ENCODE results near the gene HES4. TPM values are rescaled to one million over a fixed set of nuclear protein-coding genes. Genes with fewer than 3 reads are reported as not detected.

Gene HES4
- total and polyA plus RNA-seq, 4 donors, result 13.5 to 47.9 (median 27.1) TPM

DNA sequence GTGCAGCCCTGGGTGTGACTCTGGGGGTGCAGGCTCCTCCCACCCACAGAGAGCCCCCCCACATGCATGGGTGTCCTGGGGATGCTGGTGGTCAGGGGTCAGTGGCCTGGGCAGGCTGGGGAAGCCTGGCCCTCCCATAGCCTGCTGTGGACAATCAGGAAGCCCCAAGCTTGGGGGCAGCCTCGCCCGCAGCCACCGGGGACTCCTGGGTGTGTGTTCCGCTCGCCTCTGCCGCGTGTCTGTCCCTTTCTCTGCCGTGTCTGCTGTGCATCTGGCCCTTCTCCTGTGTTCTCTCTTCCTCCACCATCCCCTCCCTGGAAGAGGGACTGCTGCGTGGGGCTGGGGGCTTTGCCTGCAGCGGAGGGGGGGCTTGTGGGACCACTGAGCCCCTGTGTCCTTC is 42.9 kb upstream of the HES4 start:
- peaks cover 0 to 11% (median 6%) of the 10 kb centered on the region in 5 donors for H3K4me1 ChIP-seq (ENCODE audit: control insufficient read depth in 5 of 5, insufficient read depth in 5 of 5, low read length in 5 of 5)
- 92 to 93% methylated on average over 10 of the region's 10 CpGs for WGBS, 2 donors
- peaks cover 0 to 51% (median 7%) of the 10 kb centered on the region in 4 donors for H3K36me3 ChIP-seq (ENCODE audit: control insufficient read depth in 4 of 4, insufficient read depth in 4 of 4, low read length in 4 of 4)
- peaks cover 0 to 3% (median 0%) of the 10 kb centered on the region in 4 donors for H3K9me3 ChIP-seq (ENCODE audit: control insufficient read depth in 4 of 4, insufficient read depth in 3 of 4, low read length in 3 of 4)
- H3K27me3 ChIP-seq (ENCODE audit: control insufficient read depth in 3 of 3, insufficient read depth in 3 of 3, low read length in 2 of 3), result peaks cover 0 to 9% (median 3%) of the 10 kb centered on the region in 3 donors
- no peak for ATAC-seq (ENCODE audit: insufficient read depth, low FRiP score)
- H3K4me3 ChIP-seq, result no peak overlapping the region
- H3K27ac ChIP-seq (ENCODE audit: low read depth in 1 of 2, low read length in 1 of 2), result no peak overlapping the region
- DNase-seq, result no peak
- H3K9ac ChIP-seq (ENCODE audit: insufficient read depth in 1 of 2, low read length in 2 of 2), result no peak overlapping the region
- TF ChIP-seq, protein P1, sequence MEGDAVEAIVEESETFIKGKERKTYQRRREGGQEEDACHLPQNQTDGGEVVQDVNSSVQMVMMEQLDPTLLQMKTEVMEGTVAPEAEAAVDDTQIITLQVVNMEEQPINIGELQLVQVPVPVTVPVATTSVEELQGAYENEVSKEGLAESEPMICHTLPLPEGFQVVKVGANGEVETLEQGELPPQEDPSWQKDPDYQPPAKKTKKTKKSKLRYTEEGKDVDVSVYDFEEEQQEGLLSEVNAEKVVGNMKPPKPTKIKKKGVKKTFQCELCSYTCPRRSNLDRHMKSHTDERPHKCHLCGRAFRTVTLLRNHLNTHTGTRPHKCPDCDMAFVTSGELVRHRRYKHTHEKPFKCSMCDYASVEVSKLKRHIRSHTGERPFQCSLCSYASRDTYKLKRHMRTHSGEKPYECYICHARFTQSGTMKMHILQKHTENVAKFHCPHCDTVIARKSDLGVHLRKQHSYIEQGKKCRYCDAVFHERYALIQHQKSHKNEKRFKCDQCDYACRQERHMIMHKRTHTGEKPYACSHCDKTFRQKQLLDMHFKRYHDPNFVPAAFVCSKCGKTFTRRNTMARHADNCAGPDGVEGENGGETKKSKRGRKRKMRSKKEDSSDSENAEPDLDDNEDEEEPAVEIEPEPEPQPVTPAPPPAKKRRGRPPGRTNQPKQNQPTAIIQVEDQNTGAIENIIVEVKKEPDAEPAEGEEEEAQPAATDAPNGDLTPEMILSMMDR (IDR thresholded peaks at IDR 0.05; ENCODE audit: control extremely low read depth, extremely low read depth), result no peak

DNA sequence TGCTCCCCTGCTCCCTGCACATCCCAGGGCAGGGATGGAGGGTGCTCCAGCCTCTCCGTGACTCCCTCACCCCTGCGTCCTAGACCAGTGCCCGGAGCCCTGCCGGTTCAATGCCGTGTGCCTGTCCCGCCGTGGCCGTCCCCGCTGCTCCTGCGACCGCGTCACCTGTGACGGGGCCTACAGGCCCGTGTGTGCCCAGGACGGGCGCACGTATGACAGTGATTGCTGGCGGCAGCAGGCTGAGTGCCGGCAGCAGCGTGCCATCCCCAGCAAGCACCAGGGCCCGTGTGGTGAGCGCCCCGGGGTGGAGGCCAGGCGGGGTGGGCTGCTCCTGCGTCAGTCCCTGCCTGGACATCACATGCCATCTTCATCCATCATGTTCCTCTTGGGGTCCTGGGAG is 42.0 kb upstream of the HES4 start:
- no peak overlapping the region for H3K27ac ChIP-seq (ENCODE audit: low read depth in 1 of 2, low read length in 1 of 2)
- H3K9me3 ChIP-seq (ENCODE audit: control insufficient read depth in 4 of 4, insufficient read depth in 3 of 4, low read length in 3 of 4), result peaks cover 0 to 6% (median 0%) of the 10 kb centered on the region in 4 donors
- 93 to 94% methylated on average over 23 to 25 of the region's 25 CpGs for WGBS, 2 donors
- TF ChIP-seq, protein P1 (IDR thresholded peaks at IDR 0.05; ENCODE audit: control extremely low read depth, extremely low read depth), result no peak
- DNase-seq, result no peak
- ATAC-seq (ENCODE audit: insufficient read depth, low FRiP score), result no peak
- no peak overlapping the region for H3K9ac ChIP-seq (ENCODE audit: insufficient read depth in 1 of 2, low read length in 2 of 2)
- H3K4me1 ChIP-seq (ENCODE audit: control insufficient read depth in 5 of 5, insufficient read depth in 5 of 5, low read length in 5 of 5), result peaks cover 0 to 11% (median 6%) of the 10 kb centered on the region in 5 donors
- no peak overlapping the region for H3K4me3 ChIP-seq
- peaks cover 0 to 9% (median 6%) of the 10 kb centered on the region in 3 donors for H3K27me3 ChIP-seq (ENCODE audit: control insufficient read depth in 3 of 3, insufficient read depth in 3 of 3, low read length in 2 of 3)
- peaks cover 0 to 42% (median 6%) of the 10 kb centered on the region in 4 donors for H3K36me3 ChIP-seq (ENCODE audit: control insufficient read depth in 4 of 4, insufficient read depth in 4 of 4, low read length in 4 of 4)

DNA sequence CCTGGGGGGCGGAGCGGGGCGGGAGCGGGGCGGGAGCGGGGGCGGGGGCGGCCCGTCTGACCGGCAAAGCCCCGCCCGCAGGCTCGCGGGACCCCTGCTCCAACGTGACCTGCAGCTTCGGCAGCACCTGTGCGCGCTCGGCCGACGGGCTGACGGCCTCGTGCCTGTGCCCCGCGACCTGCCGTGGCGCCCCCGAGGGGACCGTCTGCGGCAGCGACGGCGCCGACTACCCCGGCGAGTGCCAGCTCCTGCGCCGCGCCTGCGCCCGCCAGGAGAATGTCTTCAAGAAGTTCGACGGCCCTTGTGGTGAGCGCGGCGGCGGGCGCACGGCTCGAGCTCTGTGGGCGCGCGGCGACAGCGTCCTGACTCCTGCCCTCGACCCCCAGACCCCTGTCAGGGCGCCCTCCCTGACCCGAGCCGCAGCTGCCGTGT is 41.2 kb upstream of the HES4 start:
- Histone ChIP-seq H3K9me3 (ENCODE audit: control insufficient read depth in 4 of 4, insufficient read depth in 3 of 4, low read length in 3 of 4) (peaks cover 0 to 6% (median 0%) of the 10 kb centered on the region in 4 donors), H3K9ac (ENCODE audit: insufficient read depth in 1 of 2, low read length in 2 of 2) (no peak overlapping the region), H3K4me1 (ENCODE audit: control insufficient read depth in 5 of 5, insufficient read depth in 5 of 5, low read length in 5 of 5) (peaks cover 0 to 11% (median 6%) of the 10 kb centered on the region in 5 donors), H3K4me3 (no peak overlapping the region), H3K27me3 (ENCODE audit: control insufficient read depth in 3 of 3, insufficient read depth in 3 of 3, low read length in 2 of 3) (peaks cover 0 to 9% (median 6%) of the 10 kb centered on the region in 3 donors), H3K36me3 (ENCODE audit: control insufficient read depth in 4 of 4, insufficient read depth in 4 of 4, low read length in 4 of 4) (peaks cover 0 to 34% (median 5%) of the 10 kb centered on the region in 4 donors), H3K27ac (ENCODE audit: low read depth in 1 of 2, low read length in 1 of 2) (no peak overlapping the region)
- TF ChIP-seq, protein P1 (IDR thresholded peaks at IDR 0.05; ENCODE audit: control extremely low read depth, extremely low read depth), result no peak
- ATAC-seq (ENCODE audit: insufficient read depth, low FRiP score) (no peak), DNase-seq (no peak)
- 64 to 67% methylated on average over 37 to 55 of the region's 60 CpGs for WGBS, 2 donors
